ENCODE measurements around the gene SOX10. TPM values are rescaled to one million over a fixed set of nuclear protein-coding genes. Genes with fewer than 3 reads are reported as not detected.

Gene SOX10
- total RNA-seq, 2 experiments from 2014 or later: not detected

- CTCF ChIA-PET (ENCODE audit: unreplicated experiment): no interaction called here
Measured at GRCh38 chr22:37971475-37972434, 12.6 kb downstream of the SOX10 start.

GRCh38 chr22:37970864-37971263 is 13.5 kb downstream of the SOX10 start:
- BruUV-seq (replicated peaks): no TSS peak
- no peaks in the 10 kb centered on the region for H3K79me2 ChIP-seq (ENCODE audit: insufficient read depth, low read depth, low read length)
- peaks cover 40% of the 10 kb centered on the region for H3K36me3 ChIP-seq (ENCODE audit: insufficient read depth, low read length)
- DNase-seq (ENCODE audit: low spot score): no peak
- H3K4me1 ChIP-seq (ENCODE audit: insufficient read depth, low read length, poor library complexity, severe bottlenecking): no peaks in the 10 kb centered on the region
- no peak overlapping the region for H3K4me2 ChIP-seq (ENCODE audit: low read length)
- ChIA-PET POLR2A (no interaction called here), CTCF (ENCODE audit: unreplicated experiment) (no interaction called here)
- no peaks in the 10 kb centered on the region for H4K20me1 ChIP-seq (ENCODE audit: insufficient read depth, low read length)
- intact Hi-C loops (cut with micrococcal nuclease; ENCODE audit: unreplicated experiment): no loop called here
- H3K9me2 ChIP-seq (ENCODE audit: insufficient read depth, low read length): no peaks in the 10 kb centered on the region
- no peak for TF ChIP-seq EZH2phosphoT487 (IDR thresholded peaks at IDR 0.05; ENCODE audit: borderline replicate concordance, low read depth, low read length)
- TF ChIP-seq, protein P1, sequence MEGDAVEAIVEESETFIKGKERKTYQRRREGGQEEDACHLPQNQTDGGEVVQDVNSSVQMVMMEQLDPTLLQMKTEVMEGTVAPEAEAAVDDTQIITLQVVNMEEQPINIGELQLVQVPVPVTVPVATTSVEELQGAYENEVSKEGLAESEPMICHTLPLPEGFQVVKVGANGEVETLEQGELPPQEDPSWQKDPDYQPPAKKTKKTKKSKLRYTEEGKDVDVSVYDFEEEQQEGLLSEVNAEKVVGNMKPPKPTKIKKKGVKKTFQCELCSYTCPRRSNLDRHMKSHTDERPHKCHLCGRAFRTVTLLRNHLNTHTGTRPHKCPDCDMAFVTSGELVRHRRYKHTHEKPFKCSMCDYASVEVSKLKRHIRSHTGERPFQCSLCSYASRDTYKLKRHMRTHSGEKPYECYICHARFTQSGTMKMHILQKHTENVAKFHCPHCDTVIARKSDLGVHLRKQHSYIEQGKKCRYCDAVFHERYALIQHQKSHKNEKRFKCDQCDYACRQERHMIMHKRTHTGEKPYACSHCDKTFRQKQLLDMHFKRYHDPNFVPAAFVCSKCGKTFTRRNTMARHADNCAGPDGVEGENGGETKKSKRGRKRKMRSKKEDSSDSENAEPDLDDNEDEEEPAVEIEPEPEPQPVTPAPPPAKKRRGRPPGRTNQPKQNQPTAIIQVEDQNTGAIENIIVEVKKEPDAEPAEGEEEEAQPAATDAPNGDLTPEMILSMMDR (conservative IDR thresholded peaks at IDR 0.05; ENCODE audit: low read length): no peak
- no peak overlapping the region for H2AFZ ChIP-seq (ENCODE audit: low read length)
- no peak overlapping the region for H3K4me3 ChIP-seq (ENCODE audit: low read depth, low read length, poor library complexity, severe bottlenecking)
- H3K9me3 ChIP-seq (ENCODE audit: low read length): no peaks in the 10 kb centered on the region
- H3K27ac ChIP-seq (ENCODE audit: low read depth, low read length, poor library complexity, severe bottlenecking): no peak overlapping the region

More at GRCh38 chr22:37971475-37972434, 12.6 kb downstream of the SOX10 start:
- DNase-seq (ENCODE audit: low spot score): no peak
- no TSS peak for BruUV-seq (replicated peaks)
- H3K36me3 ChIP-seq (ENCODE audit: insufficient read depth, low read length): peaks cover 31% of the 10 kb centered on the region
- intact Hi-C loops (cut with micrococcal nuclease; ENCODE audit: unreplicated experiment): no loop called here
- TF ChIP-seq, protein P1 (conservative IDR thresholded peaks at IDR 0.05; ENCODE audit: low read length): no peak
- no peak for TF ChIP-seq EZH2phosphoT487 (IDR thresholded peaks at IDR 0.05; ENCODE audit: borderline replicate concordance, low read depth, low read length)
- H3K4me2 ChIP-seq (ENCODE audit: low read length): no peak overlapping the region
- no peaks in the 10 kb centered on the region for H3K9me3 ChIP-seq (ENCODE audit: low read length)
- POLR2A ChIA-PET: no interaction called here
- H3K4me3 ChIP-seq (ENCODE audit: low read depth, low read length, poor library complexity, severe bottlenecking): no peak overlapping the region
- no peak overlapping the region for H3K27ac ChIP-seq (ENCODE audit: low read depth, low read length, poor library complexity, severe bottlenecking)
- no peaks in the 10 kb centered on the region for H4K20me1 ChIP-seq (ENCODE audit: insufficient read depth, low read length)
- H3K4me1 ChIP-seq (ENCODE audit: insufficient read depth, low read length, poor library complexity, severe bottlenecking): no peaks in the 10 kb centered on the region
- H3K9me2 ChIP-seq (ENCODE audit: insufficient read depth, low read length): no peaks in the 10 kb centered on the region
- no peak overlapping the region for H2AFZ ChIP-seq (ENCODE audit: low read length)
- no peaks in the 10 kb centered on the region for H3K79me2 ChIP-seq (ENCODE audit: insufficient read depth, low read depth, low read length)

Data from OCI-LY7 (cell line).